GM19328 (cell line): Measurements from ENCODE around the gene THBS3.
"Not testable (repeated sequence)": the region's sequence is repeated elsewhere in the genome, so short reads cannot be mapped to it uniquely, and the experiment has no call there.

ENCODE experiments used
- ATAC-seq: cut with Tn5 transposase; IDR thresholded peaks from one replicate; pipeline ENCODE4 v1.9.1; 2021; ENCODE audit warnings: mild to moderate bottlenecking, moderate library complexity; ENCODE audit not compliant: unreplicated experiment

THBS3 gene

GRCh38 chr1:155208541-155209311, 1.0 kb upstream of the THBS3 start, which contains the start of gene MTX1:
Gene MTX1 (plus strand): TSS chr1:155208695. CDS start chr1:155208805, 110 bp downstream.
- no peak for ATAC-seq

- no peak for ATAC-seq
These were observed 549 bp downstream of the THBS3 start for GRCh38 chr1:155206891-155207805.

GRCh38 chr1:155205969-155206593, 1.6 kb downstream of the THBS3 start:
- no peak for ATAC-seq

GRCh38 chr1:155205035-155205434, 2.7 kb downstream of the THBS3 start:
- ATAC-seq, result no peak

- no peak for ATAC-seq
These were observed 4.8 kb downstream of the THBS3 start for GRCh38 chr1:155202731-155203515.

- no peak for ATAC-seq
These were observed 5.5 kb downstream of the THBS3 start for GRCh38 chr1:155202198-155202597.

GRCh38 chr1:155200920-155201319, 6.8 kb downstream of the THBS3 start:
- ATAC-seq, result no peak

GRCh38 chr1:155199792-155200191, 7.9 kb downstream of the THBS3 start:
- ATAC-seq, result no peak

GRCh38 chr1:155198547-155198906, 9.2 kb downstream of the THBS3 start:
- ATAC-seq, result no peak

GRCh38 chr1:155197901-155198546, 9.7 kb downstream of the THBS3 start:
- ATAC-seq, result no peak

- ATAC-seq, result no peak
These were observed 10.6 kb downstream of the THBS3 start for GRCh38 chr1:155196893-155197638.

- ATAC-seq, result no peak
These were observed 11.4 kb downstream of the THBS3 start for GRCh38 chr1:155196103-155196892.

- ATAC-seq, result no peak
These were observed 12.2 kb downstream of the THBS3 start for GRCh38 chr1:155195201-155196102.

GRCh38 chr1:155193991-155194240, 13.8 kb downstream of the THBS3 start:
- ATAC-seq, result not testable (repeated sequence)

- ATAC-seq, result peak; percentile 48
These were observed 14.3 kb downstream of the THBS3 start for GRCh38 chr1:155193275-155193990.

GRCh38 chr1:155192346-155193274, 15.1 kb downstream of the THBS3 start:
- ATAC-seq, result no peak
